Measurements from ENCODE around the gene UXS1.

DNA sequence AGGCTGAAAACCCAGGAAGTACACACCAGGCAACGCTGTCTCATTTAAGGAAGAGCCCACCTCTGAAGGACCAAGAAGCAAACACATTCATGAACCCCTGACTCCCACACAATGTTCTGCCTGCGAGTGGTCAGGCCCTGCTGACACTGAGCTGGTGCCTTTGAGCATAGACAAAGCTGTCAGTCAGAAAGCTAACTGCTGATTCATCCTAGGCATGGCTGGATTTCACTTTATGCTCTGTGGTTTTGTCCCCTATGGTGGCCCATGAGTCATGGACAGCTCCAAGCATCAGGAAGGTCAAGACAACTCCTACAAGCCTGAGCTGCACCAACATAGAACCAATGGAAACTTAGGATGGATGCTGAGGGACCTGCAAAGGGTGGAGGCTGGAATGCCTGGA, 78.9 kb downstream of the UXS1 start:
- TF ChIP-seq EZH2 (IDR thresholded peaks at IDR 0.05; ENCODE audit: insufficient read depth, low read length), result no peak
- TF ChIP-seq, protein P1, sequence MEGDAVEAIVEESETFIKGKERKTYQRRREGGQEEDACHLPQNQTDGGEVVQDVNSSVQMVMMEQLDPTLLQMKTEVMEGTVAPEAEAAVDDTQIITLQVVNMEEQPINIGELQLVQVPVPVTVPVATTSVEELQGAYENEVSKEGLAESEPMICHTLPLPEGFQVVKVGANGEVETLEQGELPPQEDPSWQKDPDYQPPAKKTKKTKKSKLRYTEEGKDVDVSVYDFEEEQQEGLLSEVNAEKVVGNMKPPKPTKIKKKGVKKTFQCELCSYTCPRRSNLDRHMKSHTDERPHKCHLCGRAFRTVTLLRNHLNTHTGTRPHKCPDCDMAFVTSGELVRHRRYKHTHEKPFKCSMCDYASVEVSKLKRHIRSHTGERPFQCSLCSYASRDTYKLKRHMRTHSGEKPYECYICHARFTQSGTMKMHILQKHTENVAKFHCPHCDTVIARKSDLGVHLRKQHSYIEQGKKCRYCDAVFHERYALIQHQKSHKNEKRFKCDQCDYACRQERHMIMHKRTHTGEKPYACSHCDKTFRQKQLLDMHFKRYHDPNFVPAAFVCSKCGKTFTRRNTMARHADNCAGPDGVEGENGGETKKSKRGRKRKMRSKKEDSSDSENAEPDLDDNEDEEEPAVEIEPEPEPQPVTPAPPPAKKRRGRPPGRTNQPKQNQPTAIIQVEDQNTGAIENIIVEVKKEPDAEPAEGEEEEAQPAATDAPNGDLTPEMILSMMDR (IDR thresholded peaks at IDR 0.05; ENCODE audit: insufficient read depth, low read depth, low read length), result no peak
